NT2/D1 (cell line): ENCODE data around the gene BIRC2.
"Not testable (repeated sequence)": the region's sequence is repeated elsewhere in the genome, so short reads cannot be mapped to it uniquely, and the experiment has no call there.

Source experiments
- SUZ12 ChIP-seq: IDR thresholded peaks from 2 replicates; pipeline ENCODE4 v1.6.1; 2011; ENCODE audit not compliant: insufficient read length, insufficient read depth; ENCODE audit errors: extremely low read depth
- YY1 ChIP-seq: IDR thresholded peaks from 2 replicates; pipeline ENCODE4 v1.6.1; 2011; ENCODE audit not compliant: insufficient read length, insufficient read depth
- ZNF274 ChIP-seq: IDR thresholded peaks from 2 replicates; pipeline ENCODE4 v1.6.1; 2011; ENCODE audit warnings: mild to moderate bottlenecking, low read depth, low read length

DNA sequence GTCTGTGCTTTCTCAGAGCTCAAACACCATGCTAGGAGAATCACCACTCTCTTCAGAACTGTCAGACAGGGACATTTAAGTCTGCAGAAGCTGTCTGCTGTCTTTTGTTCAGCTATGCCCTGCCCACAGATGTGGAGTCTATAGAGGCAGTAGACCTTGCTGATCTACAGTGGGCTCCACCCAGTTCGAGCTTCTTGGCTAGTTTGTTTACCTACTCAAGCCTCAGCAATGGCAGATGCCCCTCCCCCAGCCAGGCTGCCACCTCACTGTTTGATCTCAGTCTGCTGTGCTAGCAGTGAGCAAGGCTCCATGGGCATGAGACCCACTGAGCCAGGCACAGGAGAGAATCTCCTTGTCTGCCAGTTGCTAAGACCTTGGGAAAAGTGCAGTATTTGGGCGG, 46.2 kb upstream of the BIRC2 start:
- not testable (repeated sequence) for TF ChIP-seq SUZ12, ZNF274, YY1
